GM20431 (cell line): ENCODE data around the gene ADCYAP1R1.

Source experiments
- in situ Hi-C: fragments of 300-500 bp; cut with MseI, MboI; formaldehyde crosslinking; loops from one replicate; pipeline ENCODE4 v1.15.0; 2020; ENCODE audit warnings: low sequenced_read_pairs; ENCODE audit not compliant: unreplicated experiment

ADCYAP1R1 gene

DNA sequence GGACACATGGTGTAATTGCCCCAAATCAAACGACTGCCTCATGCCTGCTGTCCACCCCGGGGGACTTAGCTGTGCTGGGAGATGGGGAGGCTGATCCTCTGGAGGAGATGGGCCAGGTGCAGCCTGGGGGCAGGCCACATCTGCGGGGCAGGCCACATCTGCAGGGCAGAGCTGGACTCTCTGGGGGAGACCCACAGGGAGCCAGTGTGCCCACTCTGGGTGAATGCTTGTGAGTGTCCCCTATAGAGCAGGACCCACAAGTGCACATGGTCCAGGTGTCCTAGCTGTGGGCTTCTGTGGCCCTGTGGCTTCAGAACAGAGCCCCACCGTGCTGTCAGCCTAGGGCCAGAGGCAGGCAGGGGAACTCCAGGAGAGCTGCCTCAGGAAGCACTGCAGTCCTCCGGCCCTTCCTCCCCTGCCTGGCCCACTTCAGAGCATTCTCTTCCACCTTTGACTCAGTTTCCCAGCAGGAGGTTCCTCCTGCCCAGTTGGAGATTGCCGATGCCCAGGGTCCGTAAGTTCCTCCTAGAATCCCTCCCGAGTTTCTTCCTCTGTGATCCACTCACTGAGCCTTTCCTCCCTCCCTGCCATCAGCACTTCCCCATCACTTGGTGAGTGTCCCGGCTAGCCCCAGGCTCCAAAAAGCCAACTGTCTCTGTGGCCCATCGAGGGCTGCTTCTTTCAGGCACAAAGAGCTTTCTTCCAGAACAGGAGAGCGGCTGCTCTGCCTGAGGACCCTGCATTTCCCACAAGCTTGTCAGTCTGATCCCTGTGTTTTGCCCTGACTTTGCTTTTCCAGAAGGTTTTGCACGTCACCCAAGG, 50.3 kb downstream of the ADCYAP1R1 start:
- in situ Hi-C loops = no loop called here

GRCh38 chr7:31102973-31103850, 51.1 kb downstream of the ADCYAP1R1 start:
- in situ Hi-C loops = no loop called here

DNA sequence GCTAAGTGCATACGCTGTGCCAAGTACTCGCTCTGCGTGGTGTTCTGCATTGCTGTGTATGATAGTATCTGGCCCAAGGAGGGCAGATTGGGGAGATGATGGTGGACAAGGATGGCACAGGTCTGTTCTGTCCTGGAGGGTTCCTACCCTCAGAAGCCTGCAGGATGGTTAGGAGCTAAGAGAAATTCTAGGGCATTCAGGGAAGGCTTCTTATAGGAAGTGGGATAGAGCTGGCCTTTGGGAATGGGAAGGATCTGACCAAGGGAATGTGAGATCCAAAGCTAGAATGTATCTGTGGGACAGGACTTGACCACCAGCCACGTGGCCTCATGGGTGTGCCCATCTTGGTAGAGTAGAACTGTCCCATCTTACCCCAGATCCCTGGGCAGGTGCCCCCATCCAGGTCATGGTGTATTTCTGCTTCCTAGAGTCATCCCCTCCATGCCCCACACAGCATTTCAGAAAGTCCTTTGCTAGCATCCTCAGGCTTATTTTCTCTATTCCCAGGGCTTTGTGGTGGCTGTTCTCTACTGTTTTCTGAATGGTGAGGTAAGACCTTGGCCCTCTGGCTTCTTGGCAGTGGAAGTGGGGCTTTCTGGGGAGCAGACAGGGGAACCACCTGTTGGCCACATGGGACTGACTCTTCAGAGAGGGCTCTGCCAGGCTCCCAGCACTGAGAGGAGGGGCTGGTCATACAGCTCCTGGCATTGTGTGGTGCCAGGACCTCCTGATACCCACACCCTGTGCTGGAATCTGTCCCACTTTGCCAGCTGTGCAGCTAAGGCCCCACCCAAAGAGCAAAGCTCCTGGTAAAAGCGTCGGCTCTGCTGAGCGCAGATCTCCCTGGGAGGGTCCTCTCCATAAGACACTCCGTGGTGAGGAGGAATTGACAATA, 52.5 kb downstream of the ADCYAP1R1 start:
- in situ Hi-C loops = no loop called here

- in situ Hi-C loops = no loop called here
Measured at GRCh38 chr7:31105256-31105950, 53.3 kb downstream of the ADCYAP1R1 start.

DNA sequence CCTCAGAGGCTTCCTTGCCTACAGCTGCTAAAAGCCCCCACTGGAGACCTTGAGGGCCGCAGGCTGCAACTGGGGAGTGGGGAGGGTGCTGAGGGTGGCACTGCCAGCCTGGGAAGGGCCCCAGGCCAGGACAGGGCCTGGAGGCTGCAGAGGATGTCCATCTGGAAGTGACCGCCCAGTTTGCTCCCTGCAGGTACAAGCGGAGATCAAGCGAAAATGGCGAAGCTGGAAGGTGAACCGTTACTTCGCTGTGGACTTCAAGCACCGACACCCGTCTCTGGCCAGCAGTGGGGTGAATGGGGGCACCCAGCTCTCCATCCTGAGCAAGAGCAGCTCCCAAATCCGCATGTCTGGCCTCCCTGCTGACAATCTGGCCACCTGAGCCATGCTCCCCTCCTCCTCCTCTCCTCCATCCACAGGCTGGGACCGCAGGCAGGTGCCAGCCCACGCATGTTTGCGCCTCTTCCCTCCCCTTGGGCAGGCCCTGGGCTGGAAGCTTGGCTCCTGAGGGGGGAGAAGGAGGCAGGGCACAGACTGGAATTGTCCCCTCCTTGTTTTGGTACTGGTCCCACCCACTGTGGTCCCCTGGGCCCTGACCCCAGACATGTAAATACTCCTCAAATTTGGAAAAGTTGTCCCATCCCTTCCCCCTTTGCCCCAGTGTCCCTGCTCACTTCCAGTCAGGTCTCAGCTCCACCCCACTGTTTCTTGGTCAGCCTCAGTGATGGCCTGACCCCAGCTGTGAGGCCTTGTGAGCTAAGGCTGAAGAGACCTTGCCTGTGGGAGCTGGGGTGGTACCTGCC, 54.4 kb downstream of the ADCYAP1R1 start:
- in situ Hi-C loops = no loop called here

DNA sequence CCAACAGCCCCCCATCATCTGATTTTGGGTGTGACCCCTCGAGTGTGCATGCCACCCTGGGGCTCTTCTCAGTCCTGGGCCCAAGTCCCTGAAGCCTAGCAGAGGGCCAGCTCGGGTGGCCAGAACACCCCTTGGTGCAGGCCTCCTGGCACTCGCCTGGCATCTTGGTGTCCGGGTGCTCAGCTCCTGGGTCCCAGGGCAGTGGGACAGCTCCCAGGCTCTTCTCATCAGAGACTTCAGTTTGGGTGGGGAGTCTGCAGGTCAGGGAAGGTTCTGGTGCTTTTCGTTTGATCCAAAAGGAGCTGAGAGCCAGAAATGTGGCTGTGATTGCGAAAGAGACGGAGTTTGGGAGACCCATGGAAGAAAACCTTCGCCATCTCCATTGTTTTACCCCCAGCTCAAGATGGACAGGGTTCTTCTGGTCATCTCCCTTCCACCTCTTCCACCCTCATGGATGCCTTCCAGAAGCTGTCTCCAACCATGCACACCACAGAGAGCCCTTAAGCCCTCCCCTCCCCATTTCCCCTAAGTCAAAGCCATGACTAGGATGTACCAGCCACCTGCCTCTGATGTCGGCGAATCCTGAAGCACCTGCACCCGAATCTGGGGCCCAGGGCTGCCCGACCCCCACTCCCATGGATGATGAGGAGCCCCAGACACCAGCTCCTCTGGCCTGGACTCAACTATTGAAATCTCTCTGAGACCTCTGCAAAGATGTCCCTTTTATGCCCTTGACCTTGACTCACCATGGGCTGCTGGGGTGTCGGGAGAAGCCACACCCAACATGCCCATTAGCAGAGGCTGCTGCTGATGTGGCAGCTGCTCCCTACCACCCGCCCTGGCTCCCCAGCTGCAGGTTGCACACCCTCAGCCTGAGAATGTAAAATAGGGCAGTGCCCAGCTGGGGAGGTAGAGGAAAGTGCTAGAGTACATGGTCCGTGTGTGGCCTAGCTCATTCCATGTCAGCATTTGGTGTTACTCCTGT, 55.3 kb downstream of the ADCYAP1R1 start:
- in situ Hi-C loops = no loop called here

- in situ Hi-C loops = no loop called here
Measured at GRCh38 chr7:31108097-31108657, 56.1 kb downstream of the ADCYAP1R1 start.

DNA sequence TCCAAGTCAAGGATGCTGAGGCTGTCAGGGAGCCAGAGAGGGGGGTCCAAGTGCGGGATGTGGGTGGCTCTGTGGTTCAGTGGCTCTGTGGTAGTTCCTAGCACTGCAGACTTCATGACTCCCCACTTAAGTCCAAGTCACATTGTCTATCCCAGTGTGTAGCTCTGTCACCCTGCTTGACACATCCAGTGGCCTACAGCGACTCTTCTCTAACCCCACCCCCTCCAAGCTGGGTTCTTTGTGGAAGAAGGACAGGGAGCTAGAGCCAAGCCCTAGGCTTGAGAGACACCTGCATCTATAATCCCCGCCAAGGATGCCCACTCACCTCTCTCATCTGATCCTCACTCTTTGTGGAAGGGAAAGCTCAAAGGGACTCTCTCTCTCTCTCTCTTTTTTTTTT, 57.6 kb downstream of the ADCYAP1R1 start:
- in situ Hi-C loops = loop anchor here (10.0 kb wide), 1 partner anchor 305 kb away; no protein-coding TSS in a partner anchor

GRCh38 chr7:31110331-31111108, 58.4 kb downstream of the ADCYAP1R1 start:
- in situ Hi-C loops = loop anchor here (10.0 kb wide), 1 partner anchor 306 kb away; no protein-coding TSS in a partner anchor

GRCh38 chr7:31111109-31111451, 59.0 kb downstream of the ADCYAP1R1 start:
- in situ Hi-C loops = loop anchor here (10.0 kb wide), 1 partner anchor 306 kb away; no protein-coding TSS in a partner anchor

GRCh38 chr7:31113660-31114059, 61.6 kb downstream of the ADCYAP1R1 start:
- in situ Hi-C loops = loop anchor here (10.0 kb wide), 1 partner anchor 309 kb away; no protein-coding TSS in a partner anchor

DNA sequence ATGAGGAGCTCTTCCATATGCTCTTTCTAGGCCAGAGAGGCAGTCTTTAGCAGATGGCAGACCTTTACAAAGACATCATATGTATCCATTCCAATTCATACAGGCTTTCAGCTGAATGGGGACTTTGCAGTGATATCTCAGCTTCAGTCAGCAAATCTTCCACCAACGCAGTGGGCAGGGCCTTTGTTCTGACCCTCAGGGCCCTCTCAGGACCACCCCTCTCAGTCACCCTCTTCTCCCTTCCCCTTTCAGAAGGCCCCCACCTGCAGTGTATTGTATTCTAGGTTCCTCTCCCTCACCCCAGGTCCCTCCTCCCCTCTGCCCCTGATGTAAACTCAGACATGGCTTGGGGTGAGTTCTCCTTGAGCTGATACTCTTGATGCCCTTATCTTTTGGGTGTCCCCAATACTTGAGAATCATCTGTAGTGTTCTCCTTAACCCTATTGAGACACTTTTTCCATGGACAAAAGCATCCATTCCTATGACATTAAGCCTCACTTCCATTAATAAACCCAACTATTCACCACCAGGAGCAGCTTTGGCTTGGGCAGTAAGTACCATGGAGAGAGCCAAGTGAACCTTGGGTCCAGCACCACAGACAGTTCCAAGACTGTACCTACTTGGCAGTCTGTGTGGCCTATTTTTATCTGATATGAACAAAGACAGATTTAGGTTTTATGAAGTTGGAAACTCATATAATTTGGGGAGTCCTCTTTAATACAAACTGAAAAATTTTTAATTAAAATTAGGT, 62.7 kb downstream of the ADCYAP1R1 start:
- in situ Hi-C loops = loop anchor here (10.0 kb wide), 1 partner anchor 310 kb away; no protein-coding TSS in a partner anchor

DNA sequence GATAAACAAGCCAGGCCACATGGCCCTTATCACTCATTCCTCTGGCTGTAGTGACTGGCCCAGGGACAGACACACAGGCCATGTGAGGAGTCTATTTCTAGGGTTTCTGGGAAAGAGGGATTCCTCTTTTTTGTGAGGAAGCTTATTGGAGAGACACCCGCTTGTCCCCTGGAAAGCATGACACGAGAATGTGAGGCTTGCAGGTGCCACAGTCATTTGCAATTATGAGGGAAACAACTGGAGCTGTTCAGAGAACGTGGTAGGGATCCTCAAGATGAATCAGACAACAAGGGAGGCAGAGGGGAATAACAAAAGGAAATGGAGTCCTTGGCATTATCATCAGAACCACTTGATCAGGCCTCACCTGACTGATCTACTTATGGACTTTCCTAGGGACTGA, 64.5 kb downstream of the ADCYAP1R1 start:
- in situ Hi-C loops = loop anchor here (10.0 kb wide), 1 partner anchor 312 kb away; no protein-coding TSS in a partner anchor

DNA sequence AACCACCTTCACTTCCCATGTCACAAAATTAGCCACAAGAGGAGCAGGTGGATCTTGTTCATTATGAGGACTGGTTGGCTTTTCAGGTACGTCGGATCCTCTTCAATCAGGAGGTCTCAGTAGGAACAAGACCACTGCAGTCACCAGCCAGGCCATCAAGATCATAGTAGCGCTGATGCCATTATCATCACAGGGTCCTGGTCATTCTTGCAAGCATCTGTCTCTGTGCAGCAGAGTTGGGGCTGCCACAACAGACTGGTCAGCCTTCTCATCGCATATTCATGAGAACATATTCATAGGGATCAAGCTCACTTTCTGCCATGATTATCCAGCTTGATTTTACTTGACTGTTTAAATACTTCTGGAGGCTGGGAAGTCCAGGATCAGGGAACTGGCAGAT, 67.1 kb downstream of the ADCYAP1R1 start:
- in situ Hi-C loops = loop anchor here (10.0 kb wide), 1 partner anchor 314 kb away; no protein-coding TSS in a partner anchor

DNA sequence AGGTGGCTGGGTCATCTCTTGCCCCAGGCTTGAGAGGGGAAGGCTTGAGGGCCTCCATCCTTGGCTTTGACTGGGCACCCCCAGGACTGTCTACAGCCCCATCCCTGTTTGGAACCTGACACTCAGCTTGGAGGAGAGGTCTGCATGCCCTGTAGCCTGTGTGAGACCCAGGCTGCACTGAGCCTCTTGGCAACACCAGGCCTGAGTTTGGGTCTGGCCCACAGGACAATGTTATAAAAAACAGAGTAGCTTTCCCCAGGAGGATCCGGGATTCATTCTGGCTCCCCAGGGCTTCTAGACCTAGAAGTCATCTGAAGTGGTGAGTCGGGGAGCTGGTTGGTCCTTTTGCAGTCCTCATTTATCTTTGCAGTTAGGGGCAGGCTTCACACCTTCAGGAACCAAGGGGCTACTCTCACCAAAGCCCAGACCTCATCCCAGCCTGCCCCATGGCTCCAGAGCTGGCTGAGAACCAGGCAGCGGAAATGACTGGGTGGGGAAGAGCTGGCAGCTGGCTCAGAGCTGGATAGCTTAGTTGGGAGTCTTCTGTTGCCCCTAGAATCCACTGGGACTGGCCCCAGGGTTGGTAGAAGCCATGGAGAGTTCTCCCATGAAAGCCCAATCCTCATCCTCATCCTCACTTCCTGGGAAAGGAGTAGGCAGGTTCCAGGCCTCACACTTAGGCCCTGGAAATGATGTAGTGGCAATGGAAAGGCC, 68.8 kb downstream of the ADCYAP1R1 start:
- in situ Hi-C loops = loop anchor here (5.0 kb wide), 1 partner anchor 134 kb away; no protein-coding TSS in a partner anchor
